NCI-H2196 treated with DMSO at 0.1 percent for 48 hours (cell line): ENCODE results near the gene IWS1.
"Not testable (repeated sequence)": the region's sequence is repeated elsewhere in the genome, so short reads cannot be mapped to it uniquely, and the experiment has no call there.

Experiments used
- DNase-seq: peaks from one replicate; lab custom pipeline; 2025; ENCODE audit not compliant: unreplicated experiment; lab: John Stamatoyannopoulos, UW

Gene IWS1

GRCh38 chr2:127530245-127531140 lies 4.2 kb upstream of the IWS1 start:
- DNase-seq = no peak

- DNase-seq = not testable (repeated sequence)
Measured at GRCh38 chr2:127529416-127529815, 3.1 kb upstream of the IWS1 start.

- no peak for DNase-seq
Measured at GRCh38 chr2:127528487-127528886, 2.2 kb upstream of the IWS1 start.

- DNase-seq = peak; percentile 25
Measured at GRCh38 chr2:127527001-127527804, 914 bp upstream of the IWS1 start.

- no peak for DNase-seq
Measured at GRCh38 chr2:127525691-127526131, 578 bp downstream of the IWS1 start.

DNA sequence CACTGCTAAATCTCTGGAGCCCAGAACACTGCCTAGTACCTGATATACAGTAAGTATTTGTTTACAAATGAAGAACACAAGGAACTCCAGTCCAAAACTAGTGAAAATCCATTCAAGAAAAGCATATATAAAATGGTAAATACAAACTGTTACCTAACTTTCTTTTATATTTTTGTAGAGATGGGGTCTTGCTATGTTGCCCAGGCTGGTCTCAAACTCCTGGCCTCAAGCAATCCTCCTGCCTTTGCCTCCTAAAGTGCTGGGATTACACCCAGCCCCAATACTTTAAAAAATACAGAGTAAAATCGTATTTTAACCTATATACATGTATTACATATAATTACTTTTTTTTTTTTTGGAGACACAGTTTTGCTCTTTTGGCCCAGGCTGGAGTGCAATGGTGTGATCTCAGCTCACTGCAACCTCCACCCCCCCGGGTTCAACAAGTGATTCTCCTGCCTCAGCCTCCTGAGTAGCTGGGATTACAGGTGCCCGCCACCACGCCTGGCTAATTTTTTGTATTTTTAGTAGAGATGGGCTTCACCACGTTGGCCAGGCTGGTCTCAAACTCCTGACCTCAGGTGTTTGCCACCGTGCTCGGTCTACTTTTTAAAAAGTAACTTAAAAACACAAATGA lies 2.0 kb downstream of the IWS1 start:
- DNase-seq = not testable (repeated sequence)

DNA sequence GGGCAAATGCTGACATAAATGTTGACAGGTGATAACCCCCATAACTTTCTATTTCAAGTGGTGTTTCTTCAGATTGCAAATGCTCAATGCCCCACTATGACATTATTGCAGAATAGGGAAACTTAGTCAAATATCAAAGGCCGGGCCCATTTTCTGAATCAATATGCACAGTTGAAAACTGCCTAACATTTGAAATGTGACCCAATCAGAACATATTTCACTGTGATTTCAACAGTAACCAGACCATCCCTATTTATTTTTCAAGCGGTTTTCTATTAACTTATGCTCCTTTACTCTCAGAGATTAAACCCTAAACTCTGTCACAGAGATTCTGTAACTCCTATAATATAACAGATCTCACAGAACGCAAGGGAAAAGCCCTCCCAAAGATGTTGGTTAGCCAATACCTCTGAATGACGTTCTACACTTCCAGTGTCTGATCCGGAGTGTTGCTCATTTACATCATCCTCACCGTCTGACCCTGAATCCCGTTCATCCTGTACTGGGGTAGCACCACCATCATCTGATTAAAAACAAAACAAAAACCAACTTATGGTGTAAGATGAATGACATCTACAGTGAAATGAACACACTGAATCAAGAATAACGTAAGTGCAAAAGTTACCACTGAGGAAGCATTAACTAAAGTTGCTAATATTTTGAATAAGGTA lies 2.9 kb downstream of the IWS1 start:
- DNase-seq = no peak

DNA sequence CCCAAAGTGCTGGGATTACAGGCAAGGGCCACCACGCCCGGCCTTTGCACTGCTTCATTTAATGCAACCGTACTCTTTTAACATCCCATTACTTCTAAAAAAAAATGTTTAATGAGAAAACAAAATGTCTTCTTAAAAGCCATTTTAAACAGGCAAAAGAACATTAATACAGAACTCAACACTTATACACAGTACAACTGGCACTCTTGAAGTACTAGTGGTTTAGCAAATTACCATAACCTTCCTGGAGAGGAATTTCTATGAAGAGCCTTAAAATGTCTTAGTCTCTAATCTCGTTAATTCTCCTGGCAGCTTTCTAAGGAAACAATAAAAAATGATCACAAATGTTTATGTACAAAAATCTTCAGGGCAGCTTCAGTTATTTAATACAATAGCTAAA lies 5.9 kb downstream of the IWS1 start:
- no peak for DNase-seq

DNA sequence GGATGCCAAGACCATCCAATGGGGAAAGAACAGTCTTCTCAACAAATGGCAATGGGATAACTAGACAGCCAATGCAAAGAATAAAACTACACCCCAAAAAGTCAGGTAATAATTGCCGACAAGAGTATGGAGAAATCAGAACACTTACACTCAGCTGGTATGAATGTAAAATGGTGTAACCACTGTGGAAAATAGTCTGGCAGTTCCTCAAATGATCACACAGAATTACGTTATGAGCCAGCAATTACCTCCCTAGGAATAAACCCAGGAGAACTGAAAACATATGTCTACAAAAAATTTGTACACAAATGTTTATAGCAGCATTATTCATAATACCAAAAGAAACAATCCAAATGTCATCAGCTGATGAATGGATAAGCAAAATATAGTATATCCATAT lies 8.8 kb downstream of the IWS1 start:
- no peak for DNase-seq

DNA sequence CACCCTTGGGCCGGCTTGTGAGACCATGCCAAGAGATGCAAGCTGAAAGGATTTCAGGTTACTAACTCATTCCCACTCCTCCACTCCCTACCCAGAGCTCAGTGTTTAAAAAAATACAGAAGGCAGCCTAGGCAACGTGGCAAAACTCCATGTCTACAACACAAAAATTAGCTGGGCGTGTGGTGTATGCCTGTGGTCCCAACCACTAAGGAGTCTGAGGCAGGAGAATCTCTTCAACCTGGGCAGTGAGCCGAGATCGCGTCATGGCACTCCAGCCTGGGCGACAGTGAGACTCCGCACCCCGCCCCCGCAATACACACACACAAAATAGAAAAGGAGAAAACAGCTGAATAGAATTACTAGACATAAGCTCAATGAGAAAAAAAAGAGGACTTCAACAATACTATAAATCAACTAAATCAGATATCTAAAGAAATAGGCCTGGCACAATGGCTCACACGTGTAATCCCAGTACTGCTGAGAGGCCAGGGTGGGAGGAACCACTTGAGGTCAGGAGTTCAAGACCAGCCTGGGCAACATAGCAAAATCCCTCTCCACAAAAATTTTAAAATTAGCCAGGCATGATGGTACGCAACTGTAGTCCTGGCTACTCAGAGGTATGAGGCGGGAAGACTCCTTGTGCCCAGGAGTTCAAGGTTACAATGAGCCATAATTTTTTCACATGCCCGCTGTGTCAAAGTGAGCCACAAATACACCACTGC lies 10.1 kb downstream of the IWS1 start:
- DNase-seq = peak; percentile 31

DNA sequence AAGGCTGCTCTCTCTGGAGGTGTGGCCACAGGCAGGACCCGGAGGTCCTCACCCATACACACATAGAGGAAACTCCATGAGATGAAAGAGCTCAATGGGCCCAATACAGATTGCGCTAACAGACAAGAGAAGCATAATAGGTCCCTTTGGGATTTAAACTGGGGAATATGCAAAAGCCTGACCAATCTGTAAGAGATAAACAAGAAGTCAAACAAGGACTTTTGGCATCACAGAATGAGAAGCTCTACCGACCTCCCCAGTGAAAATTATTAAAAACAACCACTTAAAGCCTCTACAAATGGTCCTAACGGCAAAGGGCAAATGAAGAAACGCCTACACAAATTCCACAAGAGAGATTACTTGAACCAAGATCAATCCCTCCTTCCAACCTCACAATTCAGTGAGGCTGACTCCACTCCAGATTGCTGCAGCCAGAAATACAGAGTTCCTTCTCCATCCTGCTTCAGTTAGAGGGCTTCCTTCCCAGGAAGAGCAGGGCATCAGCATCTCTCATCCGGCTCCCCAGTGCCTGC lies 10.8 kb downstream of the IWS1 start:
- DNase-seq = no peak

- no peak for DNase-seq
Measured at GRCh38 chr2:127514485-127514884, 11.8 kb downstream of the IWS1 start.

- DNase-seq = no peak
Measured at GRCh38 chr2:127514076-127514475, 12.2 kb downstream of the IWS1 start.

GRCh38 chr2:127512362-127512761 lies 13.9 kb downstream of the IWS1 start:
- no peak for DNase-seq

GRCh38 chr2:127511917-127512316 lies 14.4 kb downstream of the IWS1 start:
- no peak for DNase-seq

DNA sequence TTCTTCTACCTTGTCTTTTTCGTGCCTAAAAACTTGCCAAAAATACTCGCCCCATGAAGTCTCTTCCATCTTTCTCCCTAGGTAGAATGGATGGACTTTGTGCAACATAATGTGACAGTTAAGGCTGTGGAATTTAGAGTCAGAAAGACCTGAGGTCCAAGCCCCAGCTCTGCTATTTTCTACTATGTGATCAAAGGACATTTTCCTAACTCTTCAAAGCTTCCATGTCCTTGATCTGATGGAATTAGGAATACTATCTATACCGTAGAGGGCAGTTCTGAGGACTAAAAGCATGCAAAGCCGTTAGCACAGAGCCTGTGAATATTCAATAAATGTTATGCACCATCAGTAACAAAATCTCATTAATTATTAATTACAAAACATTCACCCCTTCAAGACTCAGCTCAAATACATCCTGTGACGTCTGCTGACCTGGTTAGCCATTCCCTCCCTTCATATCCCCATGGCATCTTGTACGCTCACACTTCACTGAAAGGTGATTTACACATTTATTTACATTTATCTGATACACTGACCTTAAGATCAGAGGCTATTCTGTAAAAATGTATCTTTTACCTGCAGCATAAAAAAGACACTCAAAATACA lies 15.1 kb downstream of the IWS1 start:
- DNase-seq = no peak

DNA sequence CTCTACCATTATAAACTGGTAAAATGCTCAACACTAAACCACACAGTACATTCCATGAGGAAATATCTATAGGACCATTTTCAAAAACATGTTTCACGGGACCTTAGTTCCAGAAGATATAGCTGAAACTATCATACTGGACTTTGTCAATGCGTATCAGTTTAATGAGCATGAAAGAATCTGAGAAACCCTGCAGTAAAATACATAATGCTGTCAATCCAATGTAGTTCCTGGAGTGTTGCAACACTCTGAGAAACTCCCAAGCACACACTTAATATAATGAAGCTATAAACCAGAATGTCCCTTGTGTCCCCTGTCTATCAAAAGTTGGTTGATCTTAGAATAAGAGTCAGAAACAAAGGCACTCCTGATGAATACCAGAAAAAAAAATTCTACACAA lies 16.2 kb downstream of the IWS1 start:
- DNase-seq = no peak

GRCh38 chr2:127508631-127509034 lies 17.7 kb downstream of the IWS1 start:
- DNase-seq = peak; percentile 46

DNA sequence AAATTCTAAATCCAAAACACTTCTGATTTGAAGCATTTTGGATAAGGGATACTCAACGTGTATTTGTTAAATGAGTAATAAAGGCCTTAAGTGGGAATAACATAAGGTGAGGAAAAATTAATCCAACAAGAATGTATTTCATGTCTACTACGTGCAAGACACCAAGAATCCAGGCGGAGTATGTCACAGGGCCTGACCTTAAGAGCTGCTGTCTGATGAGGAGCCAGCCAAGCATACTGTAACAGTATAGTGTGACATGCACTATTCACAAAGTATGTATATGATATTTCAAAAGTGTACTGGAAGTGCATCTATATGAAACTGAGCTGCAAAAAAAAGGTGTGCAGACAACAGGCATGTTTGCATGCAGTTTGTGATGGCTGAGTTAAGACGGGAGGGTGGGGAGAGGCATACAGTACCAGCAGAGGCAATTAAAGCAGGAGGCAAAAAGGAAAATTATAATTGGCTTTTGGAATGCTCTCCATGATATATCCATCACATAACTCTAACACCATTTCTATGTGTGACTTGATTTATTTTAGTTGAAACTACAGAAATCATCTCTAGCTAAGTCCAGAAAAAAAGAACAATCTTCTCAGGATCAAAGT lies 18.2 kb downstream of the IWS1 start:
- no peak for DNase-seq
